Keratinocyte (primary cell): ENCODE measurements around the gene CCNK. TPM values are rescaled to one million over a fixed set of nuclear protein-coding genes. Genes with fewer than 3 reads are reported as not detected.

Source experiments
- DNase-seq: peaks from one replicate; pipeline ENCODE4 v3.0.0-alpha.2; 2011; ENCODE audit warnings: low read depth, missing footprints, low spot score
- FAIRE-seq: peaks from 2 replicates; lab custom pipeline; 2011; peaks lifted over from hg19 to GRCh38; lab: Jason Lieb, UNC
- H2AFZ ChIP-seq: 2 replicates; pipeline ENCODE4 v1.6.0; 2012; ENCODE audit warnings: low read length, control low read depth, inconsistent platforms; ENCODE audit not compliant: control insufficient read depth
- H3K27ac ChIP-seq: 2 replicates; pipeline ENCODE4 v1.5.1; 2011; ENCODE audit warnings: low read length; ENCODE audit not compliant: control insufficient read depth, insufficient read depth
- H3K27me3 ChIP-seq: 3 replicates; pipeline ENCODE4 v1.6.0; 2011; ENCODE audit warnings: low read length; ENCODE audit not compliant: control insufficient read depth, insufficient read depth; ENCODE audit errors: extremely low read depth
- H3K36me3 ChIP-seq, 2 experiments: 2 replicates in 1 of 2; 3 replicates in 1 of 2; pipeline ENCODE4 v1.5.1; 2011; ENCODE audit warnings: low read length in 2 of 2, mild to moderate bottlenecking in 1 of 2; ENCODE audit not compliant: control insufficient read depth in 2 of 2, insufficient read depth in 2 of 2; ENCODE audit errors: extremely low read depth in 1 of 2
- H3K4me1 ChIP-seq: 3 replicates; pipeline ENCODE4 v1.5.1; 2011; ENCODE audit warnings: low read length; ENCODE audit not compliant: control insufficient read depth, insufficient read depth; ENCODE audit errors: extremely low read depth
- H3K4me2 ChIP-seq: 3 replicates; pipeline ENCODE4 v1.6.0; 2011; ENCODE audit warnings: low read depth, low read length; ENCODE audit not compliant: control insufficient read depth, insufficient read depth; ENCODE audit errors: extremely low read depth
- H3K4me3 ChIP-seq, 3 experiments: fragments of 200-600 bp in 1 of 3; sonication (generic) in 1 of 3; 2 replicates in 2 of 3; 3 replicates in 1 of 3; pipeline ENCODE4 v1.5.1; 2011 to 2016; ENCODE audit warnings: low read length in 3 of 3, mild to moderate bottlenecking in 3 of 3, control low read depth in 2 of 3, inconsistent platforms in 1 of 3, low read depth in 1 of 3, mixed read lengths in 1 of 3, mixed run types in 1 of 3, moderate library complexity in 1 of 3; ENCODE audit not compliant: control insufficient read depth in 2 of 3, insufficient read depth in 2 of 3; ENCODE audit errors: extremely low read depth in 1 of 3
- H3K79me2 ChIP-seq: 2 replicates; pipeline ENCODE4 v1.6.0; 2012; ENCODE audit warnings: low read length; ENCODE audit not compliant: control insufficient read depth, insufficient read depth
- H3K9ac ChIP-seq: 3 replicates; pipeline ENCODE4 v1.6.0; 2011; ENCODE audit warnings: low read length; ENCODE audit not compliant: control insufficient read depth, insufficient read depth; ENCODE audit errors: extremely low read depth
- H3K9me1 ChIP-seq: 3 replicates; pipeline ENCODE4 v1.6.0; 2011; ENCODE audit warnings: low read length; ENCODE audit not compliant: control insufficient read depth, insufficient read depth; ENCODE audit errors: extremely low read depth
- H3K9me3 ChIP-seq: 2 replicates; pipeline ENCODE4 v1.5.1; 2012; ENCODE audit warnings: low read depth, low read length; ENCODE audit not compliant: control insufficient read depth
- H4K20me1 ChIP-seq: 3 replicates; pipeline ENCODE4 v1.6.0; 2011; ENCODE audit warnings: low read length; ENCODE audit not compliant: control insufficient read depth, insufficient read depth; ENCODE audit errors: extremely low read depth
- EZH2 ChIP-seq: IDR thresholded peaks from one replicate; pipeline ENCODE4 v1.6.1; 2012; ENCODE audit warnings: inconsistent platforms, mild to moderate bottlenecking, low read length, moderate library complexity
- dilution Hi-C: fragments of 300-500 bp; cut with MboI; formaldehyde crosslinking; loops from one replicate; pipeline ENCODE4 v1.7.0; 2020; ENCODE audit warnings: low sequenced_read_pairs; ENCODE audit not compliant: extremely low pct_ligation_motif_present
- polyA plus RNA-seq, 5 experiments: library from polyadenylated mRNA; depleted of rRNA in 3 of 5; stranded (reverse) in 3 of 5; stranded (forward) in 1 of 5; unstranded in 1 of 5; fragments of >200 nt; gene quantifications; 1 replicate in 1 of 5; 2 replicates in 3 of 5; 3 replicates in 1 of 5; pipeline versions ENCODE4 v1.2.1 to v1.2.3, GENCODE V29; 2011 to 2012; ENCODE audit warnings: missing spikeins in 2 of 5, low read depth in 1 of 5, low replicate concordance in 1 of 5
- TF ChIP-seq, protein P1 (sequence below), 3 experiments: IDR thresholded peaks in 1 of 3; conservative IDR thresholded peaks in 1 of 3; optimal IDR thresholded peaks in 1 of 3; 2 replicates in 2 of 3; 3 replicates in 1 of 3; pipeline versions ENCODE3 to v1.5.1; 2011; ENCODE audit warnings: low read length in 3 of 3, mild to moderate bottlenecking in 3 of 3, moderate library complexity in 2 of 3, control low read depth in 1 of 3, inconsistent platforms in 1 of 3; ENCODE audit not compliant: insufficient read depth in 2 of 3; ENCODE audit errors: extremely low read depth in 1 of 3

Gene CCNK
- polyA plus RNA-seq, 1 donor (not counting 4 experiments of a cell fraction or from before 2014, with no cell fraction given): 12.8 TPM

DNA sequence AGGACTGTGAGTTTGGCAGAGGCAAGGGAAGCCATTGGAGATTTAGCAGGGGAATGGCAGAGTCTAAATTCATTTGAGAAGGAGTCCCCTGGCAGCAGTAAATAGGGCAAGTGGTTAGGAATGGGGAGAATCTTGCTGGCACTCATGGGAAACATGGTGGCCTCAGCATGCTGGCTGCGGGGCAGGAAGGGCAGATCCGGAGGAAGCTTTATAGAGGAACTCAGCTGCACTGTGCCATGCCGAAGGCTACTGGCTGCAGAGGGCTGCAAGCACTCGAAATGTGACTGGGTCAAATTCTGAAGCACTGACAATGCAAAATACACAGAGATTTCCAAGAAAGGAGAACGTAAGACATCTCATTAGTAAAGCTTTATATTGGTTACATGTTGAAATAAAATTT, 23.9 kb downstream of the CCNK start:
- H4K20me1 ChIP-seq: peaks cover 6% of the 10 kb centered on the region
- H3K79me2 ChIP-seq: peaks cover 2% of the 10 kb centered on the region
- dilution Hi-C loops: no loop called here
- no peak for DNase-seq
- no peak overlapping the region for H2AFZ ChIP-seq
- H3K27ac ChIP-seq: no peak overlapping the region
- no peak overlapping the region for H3K9ac ChIP-seq
- FAIRE-seq: no peak
- H3K9me1 ChIP-seq: no peaks in the 10 kb centered on the region
- no peak overlapping the region for H3K4me3 ChIP-seq
- no peaks in the 10 kb centered on the region for H3K27me3 ChIP-seq
- H3K4me1 ChIP-seq: no peaks in the 10 kb centered on the region
- H3K4me2 ChIP-seq: no peak overlapping the region
- peaks cover 56 to 62% of the 10 kb centered on the region in 2 experiments for H3K36me3 ChIP-seq
- no peak for TF ChIP-seq EZH2
- TF ChIP-seq, protein P1, sequence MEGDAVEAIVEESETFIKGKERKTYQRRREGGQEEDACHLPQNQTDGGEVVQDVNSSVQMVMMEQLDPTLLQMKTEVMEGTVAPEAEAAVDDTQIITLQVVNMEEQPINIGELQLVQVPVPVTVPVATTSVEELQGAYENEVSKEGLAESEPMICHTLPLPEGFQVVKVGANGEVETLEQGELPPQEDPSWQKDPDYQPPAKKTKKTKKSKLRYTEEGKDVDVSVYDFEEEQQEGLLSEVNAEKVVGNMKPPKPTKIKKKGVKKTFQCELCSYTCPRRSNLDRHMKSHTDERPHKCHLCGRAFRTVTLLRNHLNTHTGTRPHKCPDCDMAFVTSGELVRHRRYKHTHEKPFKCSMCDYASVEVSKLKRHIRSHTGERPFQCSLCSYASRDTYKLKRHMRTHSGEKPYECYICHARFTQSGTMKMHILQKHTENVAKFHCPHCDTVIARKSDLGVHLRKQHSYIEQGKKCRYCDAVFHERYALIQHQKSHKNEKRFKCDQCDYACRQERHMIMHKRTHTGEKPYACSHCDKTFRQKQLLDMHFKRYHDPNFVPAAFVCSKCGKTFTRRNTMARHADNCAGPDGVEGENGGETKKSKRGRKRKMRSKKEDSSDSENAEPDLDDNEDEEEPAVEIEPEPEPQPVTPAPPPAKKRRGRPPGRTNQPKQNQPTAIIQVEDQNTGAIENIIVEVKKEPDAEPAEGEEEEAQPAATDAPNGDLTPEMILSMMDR (optimal IDR thresholded peaks at IDR 0.05 in 1 of 3, IDR thresholded peaks at IDR 0.05 in 1 of 3, conservative IDR thresholded peaks at IDR 0.05 in 1 of 3; ENCODE audit: extremely low read depth in 1 of 3, insufficient read depth in 2 of 3, low read length in 3 of 3): no peak
- no peaks in the 10 kb centered on the region for H3K9me3 ChIP-seq

DNA sequence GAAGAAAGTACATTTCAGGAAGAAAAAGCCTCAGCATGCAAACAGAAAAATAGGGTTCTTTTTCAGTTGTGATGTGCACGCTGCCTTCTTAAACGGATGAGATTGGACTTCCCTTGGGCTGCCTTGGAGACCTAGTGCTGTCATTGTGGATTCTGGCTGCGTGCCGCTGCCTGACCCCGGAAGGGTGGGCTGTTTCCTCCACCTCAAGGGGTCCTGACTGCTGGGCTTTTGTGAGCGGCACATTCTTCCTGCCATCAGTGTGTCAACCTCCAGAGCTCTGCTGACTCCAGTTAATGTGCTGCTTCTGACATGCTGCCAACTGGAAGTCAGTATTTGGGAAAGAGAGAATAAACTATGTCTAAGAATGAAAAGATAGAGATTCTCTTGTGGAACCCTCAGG, 25.1 kb downstream of the CCNK start:
- Histone ChIP-seq H3K9me1 (no peaks in the 10 kb centered on the region), H3K36me3 (peaks cover 59 to 61% of the 10 kb centered on the region in 2 experiments), H2AFZ (no peak overlapping the region), H3K27ac (no peak overlapping the region), H3K9ac (no peak overlapping the region), H3K79me2 (peaks cover 2% of the 10 kb centered on the region), H3K4me3 (no peak overlapping the region), H3K27me3 (no peaks in the 10 kb centered on the region), H3K4me1 (no peaks in the 10 kb centered on the region), H4K20me1 (peaks cover 6% of the 10 kb centered on the region), H3K4me2 (no peak overlapping the region), H3K9me3 (no peaks in the 10 kb centered on the region)
- dilution Hi-C loops: no loop called here
- TF ChIP-seq, protein P1 (optimal IDR thresholded peaks at IDR 0.05 in 1 of 3, IDR thresholded peaks at IDR 0.05 in 1 of 3, conservative IDR thresholded peaks at IDR 0.05 in 1 of 3; ENCODE audit: extremely low read depth in 1 of 3, insufficient read depth in 2 of 3, low read length in 3 of 3): no peak
- no peak for TF ChIP-seq EZH2
- no peak for DNase-seq
- no peak for FAIRE-seq
